Small intestine (tissue), 7 donors: ENCODE data around the gene MCF2L. TPM values are rescaled to one million over a fixed set of nuclear protein-coding genes. Genes with fewer than 3 reads are reported as not detected.

ENCODE experiments used
- DNase-seq, 2 donors: peaks; one replicate each; pipeline versions ENCODE4 v3.0.0 to v3.0.0-alpha.2; 2013
- FAIRE-seq: peaks from 2 replicates; lab custom pipeline; 2012; peaks lifted over from hg19 to GRCh38; lab: Jason Lieb, UNC
- H3K27ac ChIP-seq, 3 donors: one replicate each; pipeline ENCODE4 v1.5.1; 2013; ENCODE audit warnings: low read length in 2 of 3, mild to moderate bottlenecking in 2 of 3, control low read depth in 1 of 3, inconsistent platforms in 1 of 3, low read depth in 1 of 3, moderate library complexity in 1 of 3
- H3K27me3 ChIP-seq, 3 donors: one replicate each; pipeline ENCODE4 v1.6.1; 2013; ENCODE audit warnings: low read length in 3 of 3, inconsistent platforms in 1 of 3; ENCODE audit not compliant: control insufficient read depth in 3 of 3, insufficient read depth in 3 of 3
- H3K36me3 ChIP-seq, 3 donors: one replicate each; pipeline ENCODE4 v1.6.1; 2013; ENCODE audit warnings: low read length in 3 of 3, inconsistent platforms in 1 of 3, low read depth in 1 of 3, mild to moderate bottlenecking in 1 of 3, moderate library complexity in 1 of 3; ENCODE audit not compliant: control insufficient read depth in 3 of 3, insufficient read depth in 2 of 3
- H3K4me1 ChIP-seq, 3 donors: one replicate each; pipeline ENCODE4 v1.6.1; 2013; ENCODE audit warnings: low read length in 2 of 3, inconsistent platforms in 1 of 3, low read depth in 1 of 3, mild to moderate bottlenecking in 1 of 3, moderate library complexity in 1 of 3; ENCODE audit not compliant: control insufficient read depth in 3 of 3, insufficient read depth in 2 of 3
- H3K4me3 ChIP-seq, 3 donors: one replicate each; pipeline ENCODE4 v1.5.1; 2013; ENCODE audit warnings: low read length in 3 of 3, control low read depth in 1 of 3, inconsistent platforms in 1 of 3, low read depth in 1 of 3, mild to moderate bottlenecking in 1 of 3, moderate library complexity in 1 of 3
- H3K9me3 ChIP-seq, 2 donors: one replicate each; pipeline ENCODE4 v1.6.1; 2013; ENCODE audit warnings: low read depth in 1 of 2, low read length in 1 of 2; ENCODE audit not compliant: control insufficient read depth in 2 of 2, insufficient read depth in 1 of 2
- WGBS, 3 donors: extraction: QIAGEN DNeasy Blood & Tissue Kit; methylation state at CpG; one replicate each; pipeline ENCODE4 v1.1.7; 2013; 5-methylcytosine and 5-hydroxymethylcytosine counted together
- polyA plus RNA-seq, 4 donors: library from polyadenylated mRNA; stranded (reverse) in 3 of 4; unstranded in 1 of 4; fragments of 200-250 nt in 3 of 4; fragments of 120-200 nt in 1 of 4; gene quantifications; one replicate each; pipeline versions ENCODE4 v1.2.1 to v1.2.3, GENCODE V29; 2013
- donor health status: healthy with polysubstance abuse.
- donor health status: control.
- donor health status: control.
- donor health status: Bipolar disorder and iron deficiency.
- donor health status: healthy.

The MCF2L gene
- polyA plus RNA-seq, 4 donors = 12.2 to 37.1 (median 22.0) TPM

- no peaks in the 10 kb centered on the region for H3K27me3 ChIP-seq
- peaks cover 0 to 86% (median 0%) of the 10 kb centered on the region in 3 donors for H3K36me3 ChIP-seq
- no peaks in the 10 kb centered on the region for H3K9me3 ChIP-seq
- DNase-seq (no peak), FAIRE-seq (no peak)
- no peak overlapping the region for H3K27ac ChIP-seq
- WGBS, 3 donors = 87 to 90% (median 88%) methylated on average over 15 to 18 of the region's 18 CpGs
- H3K4me3 ChIP-seq = no peak overlapping the region
- H3K4me1 ChIP-seq = no peaks in the 10 kb centered on the region
These were observed 111.4 kb downstream of the MCF2L start for GRCh38 chr13:113080361-113080831.

- Histone ChIP-seq H3K27ac (no peak overlapping the region), H3K4me3 (no peak overlapping the region), H3K4me1 (no peaks in the 10 kb centered on the region), H3K27me3 (no peaks in the 10 kb centered on the region), H3K9me3 (no peaks in the 10 kb centered on the region), H3K36me3 (peaks cover 0 to 84% (median 0%) of the 10 kb centered on the region in 3 donors)
- DNase-seq (no peak), FAIRE-seq (no peak)
- WGBS, 3 donors = 87 to 88% (median 87%) methylated on average over 25 of the region's 25 CpGs
These were observed 112.0 kb downstream of the MCF2L start for GRCh38 chr13:113080901-113081521.

- Histone ChIP-seq H3K27me3 (no peaks in the 10 kb centered on the region), H3K27ac (no peak overlapping the region), H3K4me1 (no peaks in the 10 kb centered on the region), H3K36me3 (peaks cover 0 to 86% (median 0%) of the 10 kb centered on the region in 3 donors), H3K4me3 (no peak overlapping the region), H3K9me3 (no peaks in the 10 kb centered on the region)
- no peak for DNase-seq
- WGBS, 3 donors = 87 to 88% (median 87%) methylated on average over 26 of the region's 26 CpGs
- FAIRE-seq = no peak
These were observed 113.4 kb downstream of the MCF2L start for GRCh38 chr13:113082198-113083021.

GRCh38 chr13:113083022-113083373, 114.0 kb downstream of the MCF2L start:
- H3K27me3 ChIP-seq = no peaks in the 10 kb centered on the region
- H3K27ac ChIP-seq = no peak overlapping the region
- no peak for DNase-seq
- peaks cover 0 to 87% (median 0%) of the 10 kb centered on the region in 3 donors for H3K36me3 ChIP-seq
- FAIRE-seq = no peak
- H3K4me3 ChIP-seq = no peak overlapping the region
- whole genome bisulfite sequencing, 3 donors = 82 to 94% (median 87%) methylated on average over 10 of the region's 10 CpGs
- no peaks in the 10 kb centered on the region for H3K4me1 ChIP-seq
- no peaks in the 10 kb centered on the region for H3K9me3 ChIP-seq

GRCh38 chr13:113083402-113084061, 114.5 kb downstream of the MCF2L start:
- Histone ChIP-seq H3K9me3 (no peaks in the 10 kb centered on the region), H3K4me3 (no peak overlapping the region), H3K36me3 (peaks cover 0 to 87% (median 0%) of the 10 kb centered on the region in 3 donors), H3K27ac (no peak overlapping the region), H3K27me3 (no peaks in the 10 kb centered on the region), H3K4me1 (no peaks in the 10 kb centered on the region)
- DNase-seq = no peak
- no peak for FAIRE-seq
- WGBS, 3 donors = 68 to 75% (median 73%) methylated on average over 18 of the region's 18 CpGs

- WGBS, 3 donors = 91 to 95% (median 95%) methylated on average over 25 of the region's 25 CpGs
- Histone ChIP-seq H3K36me3 (peaks cover 0 to 85% (median 0%) of the 10 kb centered on the region in 3 donors), H3K4me3 (no peak overlapping the region), H3K27ac (no peak overlapping the region), H3K9me3 (no peaks in the 10 kb centered on the region), H3K27me3 (no peaks in the 10 kb centered on the region), H3K4me1 (no peaks in the 10 kb centered on the region)
- FAIRE-seq (no peak), DNase-seq (no peak)
These were observed 115.3 kb downstream of the MCF2L start for GRCh38 chr13:113084094-113084942.

GRCh38 chr13:113084943-113085540, 116.0 kb downstream of the MCF2L start:
- no peak for DNase-seq
- Histone ChIP-seq H3K4me3 (no peak overlapping the region), H3K9me3 (no peaks in the 10 kb centered on the region), H3K27me3 (no peaks in the 10 kb centered on the region), H3K4me1 (no peaks in the 10 kb centered on the region), H3K27ac (no peak overlapping the region), H3K36me3 (peaks cover 0 to 87% (median 0%) of the 10 kb centered on the region in 3 donors)
- WGBS, 3 donors = 89 to 92% (median 91%) methylated on average over 24 of the region's 24 CpGs
- FAIRE-seq = no peak
